K562 (cell line): ENCODE measurements around the gene MAK. TPM values are rescaled to one million over a fixed set of nuclear protein-coding genes. Genes with fewer than 3 reads are reported as not detected.

ENCODE experiments used
- ARNT ChIP-seq, 2 experiments: fragments of 450-650 bp; IDR thresholded peaks; 2 replicates each; pipeline ENCODE4 v1.6.1; 2016; ENCODE audit warnings: mild to moderate bottlenecking in 1 of 2
- CC2D1A ChIP-seq: fragments of 450-650 bp; IDR thresholded peaks from 2 replicates; pipeline ENCODE4 v1.6.1; 2017; ENCODE audit warnings: mild to moderate bottlenecking
- CCNT2 ChIP-seq: IDR thresholded peaks from 2 replicates; pipeline ENCODE4 v1.6.1; 2011; ENCODE audit warnings: borderline replicate concordance, low read depth, mild to moderate bottlenecking, moderate library complexity, mixed read lengths, low read length; ENCODE audit not compliant: insufficient read length; ENCODE audit errors: extremely low read depth
- CXXC5 ChIP-seq: fragments of 250-450 bp; sonication (Bioruptor Pico); IDR thresholded peaks from 2 replicates; pipeline ENCODE4 v1.8.0; 2022; ENCODE audit warnings: inconsistent platforms, mild to moderate bottlenecking, moderate library complexity
- GABPB1 ChIP-seq: sonication (generic); formaldehyde crosslinking; IDR thresholded peaks from 2 replicates; pipeline ENCODE4 v1.8.0; 2022; ENCODE audit warnings: mild to moderate bottlenecking, missing genetic modification reagents
- GABPB2 ChIP-seq: fragments of 250-450 bp; sonication (Bioruptor Pico); conservative IDR thresholded peaks from 2 replicates; pipeline ENCODE4 v1.5.1; 2021; ENCODE audit warnings: mild to moderate bottlenecking
- KAT7 ChIP-seq: sonication (generic); formaldehyde crosslinking; IDR thresholded peaks from 2 replicates; pipeline ENCODE4 v1.8.0; 2022; ENCODE audit warnings: missing genetic modification reagents, mild to moderate bottlenecking, borderline replicate concordance
- MGA ChIP-seq: fragments of 450-650 bp; IDR thresholded peaks from 2 replicates; pipeline ENCODE4 v1.6.1; 2016; ENCODE audit warnings: mild to moderate bottlenecking, moderate library complexity
- NCOA1 ChIP-seq: fragments of 450-650 bp; IDR thresholded peaks from 2 replicates; pipeline ENCODE4 v1.6.1; 2016; ENCODE audit warnings: low read depth
- PML ChIP-seq: IDR thresholded peaks from 2 replicates; pipeline ENCODE4 v1.6.1; 2012; ENCODE audit warnings: low read length, inconsistent platforms
- ZNF668 ChIP-seq: fragments of 250-450 bp; sonication (Bioruptor Pico); IDR thresholded peaks from 2 replicates; pipeline ENCODE4 v1.8.0; 2022; ENCODE audit warnings: mild to moderate bottlenecking, inconsistent platforms
- polyA plus RNA-seq, 8 experiments: library from polyadenylated mRNA; depleted of rRNA in 4 of 8; stranded (reverse) in 5 of 8; unstranded in 3 of 8; fragments of >200 nt; fragmentation: Nextera tagmentation in 2 of 8; fragmentation: Illumina TruSeq in 1 of 8; extraction: Ambion mirVana in 2 of 8; extraction: Trizol in 1 of 8; gene quantifications; 2 replicates each; pipeline versions ENCODE4 v1.2.1 to v1.2.3, GENCODE V29; 2011 to 2014; ENCODE audit warnings: inconsistent platforms in 1 of 8, missing spikeins in 1 of 8
- total RNA-seq, 7 experiments: library from RNA; depleted of rRNA in 6 of 7; stranded (reverse); fragments of >200 nt in 6 of 7; fragmentation: Illumina TruSeq in 2 of 7; extraction: Trizol in 2 of 7; gene quantifications; 2 replicates each; pipeline versions ENCODE4 v1.2.1 to v1.2.3, GENCODE V29; 2011 to 2021; ENCODE audit warnings: low replicate concordance in 1 of 7
- TF ChIP-seq, protein P1 (sequence below): sonication (generic); formaldehyde crosslinking; IDR thresholded peaks from 2 replicates; pipeline ENCODE4 v1.5.0; 2020; ENCODE audit warnings: missing genetic modification reagents
- TF ChIP-seq, protein P2 (sequence below): fragments of 450-650 bp; IDR thresholded peaks from 2 replicates; pipeline ENCODE4 v1.6.1; 2014; ENCODE audit warnings: low read depth, mild to moderate bottlenecking, moderate library complexity, borderline replicate concordance

The MAK gene
- total and polyA plus RNA-seq, 9 of the 15 experiments (the other 6 are each of a cell fraction or from before 2014, with no cell fraction given) = 0.25 to 1.1 (median 0.53) TPM

DNA sequence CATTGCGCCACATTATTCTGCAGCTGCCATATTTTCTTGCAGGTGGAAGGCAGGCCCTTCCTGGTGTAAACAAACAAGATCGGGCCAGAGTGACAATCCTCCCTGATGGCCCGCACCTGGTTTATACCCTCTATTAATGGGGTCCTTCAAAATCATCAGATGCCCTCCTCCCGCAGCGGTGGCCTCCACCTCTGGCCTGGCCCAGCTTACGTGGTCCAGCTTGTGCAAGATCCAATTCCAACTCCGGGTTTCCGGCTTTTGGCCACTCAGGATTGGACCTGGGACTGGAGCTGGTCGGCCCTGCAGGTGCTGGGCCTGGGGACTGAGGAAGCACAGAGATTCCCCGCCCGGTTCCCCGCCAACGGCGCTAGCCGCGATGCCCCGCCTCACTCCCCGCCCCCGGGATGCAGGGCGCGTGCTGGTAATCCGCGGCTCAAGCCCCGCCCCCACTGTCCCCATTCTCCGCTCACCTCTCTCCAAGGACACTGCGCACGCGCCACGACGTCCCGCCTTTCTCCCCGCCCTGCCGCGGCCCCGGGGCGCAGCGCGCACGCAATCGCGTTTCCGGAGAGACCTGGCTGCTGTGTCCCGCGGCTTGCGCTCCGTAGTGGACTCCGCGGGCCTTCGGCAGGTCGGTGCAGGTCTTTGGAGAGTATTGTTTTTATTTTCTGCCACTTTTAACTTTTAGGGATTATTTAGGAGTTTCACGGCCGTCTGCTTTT, 90.9 kb downstream of the MAK start, which contains the start of gene TMEM14B (continued):
- no peak for TF ChIP-seq GABPB2 (CRISPR knock-in tag)
- TF ChIP-seq MGA = peak; percentile 61; the same call in 1 of the 2 replicates
- TF ChIP-seq CC2D1A = no peak
- TF ChIP-seq ARNT (IDR thresholded peaks at IDR 0.05) = peak in 1 of 2 experiments; percentile 64; a peak in 1 of 4 replicates
- TF ChIP-seq, protein P1, sequence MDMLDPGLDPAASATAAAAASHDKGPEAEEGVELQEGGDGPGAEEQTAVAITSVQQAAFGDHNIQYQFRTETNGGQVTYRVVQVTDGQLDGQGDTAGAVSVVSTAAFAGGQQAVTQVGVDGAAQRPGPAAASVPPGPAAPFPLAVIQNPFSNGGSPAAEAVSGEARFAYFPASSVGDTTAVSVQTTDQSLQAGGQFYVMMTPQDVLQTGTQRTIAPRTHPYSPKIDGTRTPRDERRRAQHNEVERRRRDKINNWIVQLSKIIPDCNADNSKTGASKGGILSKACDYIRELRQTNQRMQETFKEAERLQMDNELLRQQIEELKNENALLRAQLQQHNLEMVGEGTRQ = peak; percentile 23; the same call in 1 of the 2 replicates
- TF ChIP-seq PML = peak; percentile 56; the same call in 1 of the 2 replicates
- TF ChIP-seq CXXC5 (CRISPR knock-in tag) = peak; percentile 99
- TF ChIP-seq, protein P2, sequence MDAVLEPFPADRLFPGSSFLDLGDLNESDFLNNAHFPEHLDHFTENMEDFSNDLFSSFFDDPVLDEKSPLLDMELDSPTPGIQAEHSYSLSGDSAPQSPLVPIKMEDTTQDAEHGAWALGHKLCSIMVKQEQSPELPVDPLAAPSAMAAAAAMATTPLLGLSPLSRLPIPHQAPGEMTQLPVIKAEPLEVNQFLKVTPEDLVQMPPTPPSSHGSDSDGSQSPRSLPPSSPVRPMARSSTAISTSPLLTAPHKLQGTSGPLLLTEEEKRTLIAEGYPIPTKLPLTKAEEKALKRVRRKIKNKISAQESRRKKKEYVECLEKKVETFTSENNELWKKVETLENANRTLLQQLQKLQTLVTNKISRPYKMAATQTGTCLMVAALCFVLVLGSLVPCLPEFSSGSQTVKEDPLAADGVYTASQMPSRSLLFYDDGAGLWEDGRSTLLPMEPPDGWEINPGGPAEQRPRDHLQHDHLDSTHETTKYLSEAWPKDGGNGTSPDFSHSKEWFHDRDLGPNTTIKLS = peak; percentile 59; the same call in 1 of the 2 replicates
- TF ChIP-seq KAT7 (CRISPR knock-in tag) = peak; percentile 84; the same call in 1 of the 2 replicates
- TF ChIP-seq CCNT2 = peak; percentile 97
- peak; percentile 91 for TF ChIP-seq GABPB1
- no peak; the same call in none of the 2 replicates for TF ChIP-seq NCOA1
- TF ChIP-seq ZNF668 = no peak
